Right ventricle myocardium superior (tissue), 1 donor: ENCODE measurements around the gene GARNL3. TPM values are rescaled to one million over a fixed set of nuclear protein-coding genes. Genes with fewer than 3 reads are reported as not detected.
A peak's percentile ranks its signal among the peaks of the same experiment; 100 is the strongest.

ENCODE experiments used
- ATAC-seq: fragments of 200-7000 bp; cut with Tn5 transposase; one replicate; pipeline ENCODE4 v1.9.1; 2020; ENCODE audit warnings: mild to moderate bottlenecking; ENCODE audit not compliant: poor library complexity
- DNase-seq: peaks from one replicate; pipeline ENCODE4 v3.0.0-alpha.2; 2020
- intact Hi-C: fragments of 100-400 bp; cut with DNase I; formaldehyde crosslinking; loops from one replicate; pipeline ENCODE4 v1.11.2; 2022
- total RNA-seq: library from RNA; stranded (reverse); fragmentation: NEBNext Ultra II Directional; extraction: Animal tissue kit (Norgen Biotek cat#: 25700); gene quantifications from one replicate; pipeline ENCODE4 v1.2.1, GENCODE V29; 2021
- donor health status: DM: no; HTN: yes; CAD: no; lungs with severe emphysema.

GARNL3 gene
- total RNA-seq, 1 donor from 2014 or later = 12.6 TPM

- ATAC-seq = no peak
- DNase-seq = no peak
- intact Hi-C loops = loop anchor here (10.0 kb wide), 1 partner anchor 165 kb away; no protein-coding TSS in a partner anchor
Observed at GRCh38 chr9:127390248-127390545, 125.6 kb downstream of the GARNL3 start.

GRCh38 chr9:127390563-127390962 is 126.0 kb downstream of the GARNL3 start:
- no peak for DNase-seq
- intact Hi-C loops = loop anchor here (10.0 kb wide), 1 partner anchor 166 kb away; no protein-coding TSS in a partner anchor
- ATAC-seq = no peak

- ATAC-seq = no peak
- DNase-seq = no peak
- intact Hi-C loops = loop anchor here (10.0 kb wide), 1 partner anchor 167 kb away; no protein-coding TSS in a partner anchor
Observed at GRCh38 chr9:127392166-127392565, 127.6 kb downstream of the GARNL3 start.

- DNase-seq (no peak), ATAC-seq (no peak)
- intact Hi-C loops = loop anchor here (10.0 kb wide), 1 partner anchor 168 kb away; no protein-coding TSS in a partner anchor
Observed at GRCh38 chr9:127392976-127393375, 128.4 kb downstream of the GARNL3 start.

GRCh38 chr9:127393645-127394044 is 129.1 kb downstream of the GARNL3 start:
- intact Hi-C loops = loop anchor here (10.0 kb wide), 1 partner anchor 169 kb away; no protein-coding TSS in a partner anchor
- ATAC-seq = no peak
- no peak for DNase-seq

- DNase-seq (no peak), ATAC-seq (no peak)
- intact Hi-C loops = loop anchor here (10.0 kb wide), 1 partner anchor 171 kb away; no protein-coding TSS in a partner anchor
Observed at GRCh38 chr9:127395497-127396252, 131.1 kb downstream of the GARNL3 start.

- ATAC-seq = peak; percentile 16
Observed at GRCh38 chr9:127396253-127396807, 131.8 kb downstream of the GARNL3 start.

GRCh38 chr9:127396808-127397645 is 132.5 kb downstream of the GARNL3 start, which contains the start of gene SLC2A8:
Gene SLC2A8 (plus strand): TSS chr9:127397169. CDS start chr9:127397231, 62 bp downstream.
- intact Hi-C loops = loop anchor here (10.0 kb wide), 1 partner anchor 172 kb away; no protein-coding TSS in a partner anchor
- ATAC-seq = peak; percentile 96
- peak; percentile 98 for DNase-seq

More at GRCh38 chr9:127396253-127396807, 131.8 kb downstream of the GARNL3 start:
- no peak for DNase-seq
- intact Hi-C loops = loop anchor here (10.0 kb wide), 1 partner anchor 172 kb away; no protein-coding TSS in a partner anchor

- DNase-seq (peak; percentile 72), ATAC-seq (peak; percentile 14)
Observed at GRCh38 chr9:127397646-127398274, 133.2 kb downstream of the GARNL3 start.

GRCh38 chr9:127398275-127398647 is 133.7 kb downstream of the GARNL3 start:
- DNase-seq (no peak), ATAC-seq (no peak)
- intact Hi-C loops = loop anchor here (10.0 kb wide), 1 partner anchor 173 kb away; no protein-coding TSS in a partner anchor

More at GRCh38 chr9:127397646-127398274, 133.2 kb downstream of the GARNL3 start:
- intact Hi-C loops = loop anchor here (10.0 kb wide), 1 partner anchor 173 kb away; no protein-coding TSS in a partner anchor

- intact Hi-C loops = loop anchor here (10.0 kb wide), 1 partner anchor 174 kb away; no protein-coding TSS in a partner anchor
- DNase-seq (no peak), ATAC-seq (no peak)
Observed at GRCh38 chr9:127398715-127399400, 134.3 kb downstream of the GARNL3 start.

GRCh38 chr9:127399736-127400269 is 135.2 kb downstream of the GARNL3 start:
- ATAC-seq (no peak), DNase-seq (no peak)
- intact Hi-C loops = loop anchor here (10.0 kb wide), 1 partner anchor 175 kb away; no protein-coding TSS in a partner anchor

GRCh38 chr9:127402401-127403090 is 138.0 kb downstream of the GARNL3 start:
- DNase-seq = no peak
- intact Hi-C loops = no loop called here
- ATAC-seq = no peak

GRCh38 chr9:127403507-127404192 is 139.1 kb downstream of the GARNL3 start:
- intact Hi-C loops = no loop called here
- DNase-seq (no peak), ATAC-seq (no peak)

- ATAC-seq (no peak), DNase-seq (peak; percentile 41)
- intact Hi-C loops = no loop called here
Observed at GRCh38 chr9:127404631-127405030, 140.1 kb downstream of the GARNL3 start.
